Muscle layer of colon (tissue), 2 donors: ENCODE results near the gene KMT5C.

Source experiments
- H3K27ac ChIP-seq: one replicate; pipeline ENCODE4 v1.7.0; 2013; ENCODE audit warnings: low read depth, mild to moderate bottlenecking, low read length, moderate library complexity
- H3K27me3 ChIP-seq, 2 donors: one replicate each; pipeline ENCODE4 v1.7.0; 2013; ENCODE audit warnings: low read length in 2 of 2, mild to moderate bottlenecking in 2 of 2; ENCODE audit not compliant: insufficient read depth in 2 of 2, control insufficient read depth in 1 of 2
- H3K36me3 ChIP-seq: one replicate; pipeline ENCODE4 v1.7.0; 2013; ENCODE audit warnings: mild to moderate bottlenecking, low read length; ENCODE audit not compliant: insufficient read depth
- H3K4me1 ChIP-seq: one replicate; pipeline ENCODE4 v1.7.0; 2013; ENCODE audit warnings: mild to moderate bottlenecking, low read length; ENCODE audit not compliant: insufficient read depth
- H3K4me3 ChIP-seq, 2 donors: one replicate each; pipeline ENCODE4 v1.7.0; 2013; ENCODE audit warnings: low read length in 2 of 2, low read depth in 1 of 2, mild to moderate bottlenecking in 1 of 2, moderate library complexity in 1 of 2
- H3K9ac ChIP-seq: one replicate; pipeline ENCODE4 v1.7.0; 2013; ENCODE audit warnings: low read length
- H3K9me3 ChIP-seq: one replicate; pipeline ENCODE4 v1.7.0; 2013; ENCODE audit warnings: mild to moderate bottlenecking, low read length
- donor health status: abdominal sarcoma.
- donor health status: Adenocarcinoma of cecum.

The KMT5C gene

GRCh38 chr19:55341171-55341588, 1.5 kb downstream of the KMT5C start:
- H3K4me1 ChIP-seq, result peaks cover 19% of the 10 kb centered on the region
- H3K4me3 ChIP-seq, result peak overlapping the region; percentile 86 to 95
- H3K27ac ChIP-seq, result peak overlapping the region; percentile 76
- no peaks in the 10 kb centered on the region for H3K27me3 ChIP-seq
- H3K36me3 ChIP-seq, result peaks cover 16% of the 10 kb centered on the region
- peak overlapping the region; percentile 90 for H3K9ac ChIP-seq
- H3K9me3 ChIP-seq, result no peaks in the 10 kb centered on the region

GRCh38 chr19:55341595-55342531, 2.2 kb downstream of the KMT5C start:
- Histone ChIP-seq H3K9me3 (no peaks in the 10 kb centered on the region), H3K27me3 (no peaks in the 10 kb centered on the region), H3K36me3 (peaks cover 16% of the 10 kb centered on the region), H3K9ac (no peak overlapping the region), H3K4me3 (peak overlapping the region in 1 of 2 donors; percentile 86), H3K27ac (no peak overlapping the region), H3K4me1 (peaks cover 19% of the 10 kb centered on the region)

- Histone ChIP-seq H3K27ac (no peak overlapping the region), H3K36me3 (peaks cover 16% of the 10 kb centered on the region), H3K9ac (no peak overlapping the region)
Observed at GRCh38 chr19:55344444-55344843, 4.8 kb downstream of the KMT5C start.

GRCh38 chr19:55345101-55345817, 5.6 kb downstream of the KMT5C start:
- no peak overlapping the region for H3K9ac ChIP-seq
- H3K36me3 ChIP-seq, result peaks cover 16% of the 10 kb centered on the region
- H3K27me3 ChIP-seq, result no peaks in the 10 kb centered on the region
- H3K4me3 ChIP-seq, result no peak overlapping the region
- no peaks in the 10 kb centered on the region for H3K9me3 ChIP-seq
- peaks cover 11% of the 10 kb centered on the region for H3K4me1 ChIP-seq
- no peak overlapping the region for H3K27ac ChIP-seq

More at GRCh38 chr19:55344444-55344843, 4.8 kb downstream of the KMT5C start:
- Histone ChIP-seq H3K27me3 (no peaks in the 10 kb centered on the region), H3K9me3 (no peaks in the 10 kb centered on the region), H3K4me3 (no peak overlapping the region), H3K4me1 (peaks cover 11% of the 10 kb centered on the region)

DNA sequence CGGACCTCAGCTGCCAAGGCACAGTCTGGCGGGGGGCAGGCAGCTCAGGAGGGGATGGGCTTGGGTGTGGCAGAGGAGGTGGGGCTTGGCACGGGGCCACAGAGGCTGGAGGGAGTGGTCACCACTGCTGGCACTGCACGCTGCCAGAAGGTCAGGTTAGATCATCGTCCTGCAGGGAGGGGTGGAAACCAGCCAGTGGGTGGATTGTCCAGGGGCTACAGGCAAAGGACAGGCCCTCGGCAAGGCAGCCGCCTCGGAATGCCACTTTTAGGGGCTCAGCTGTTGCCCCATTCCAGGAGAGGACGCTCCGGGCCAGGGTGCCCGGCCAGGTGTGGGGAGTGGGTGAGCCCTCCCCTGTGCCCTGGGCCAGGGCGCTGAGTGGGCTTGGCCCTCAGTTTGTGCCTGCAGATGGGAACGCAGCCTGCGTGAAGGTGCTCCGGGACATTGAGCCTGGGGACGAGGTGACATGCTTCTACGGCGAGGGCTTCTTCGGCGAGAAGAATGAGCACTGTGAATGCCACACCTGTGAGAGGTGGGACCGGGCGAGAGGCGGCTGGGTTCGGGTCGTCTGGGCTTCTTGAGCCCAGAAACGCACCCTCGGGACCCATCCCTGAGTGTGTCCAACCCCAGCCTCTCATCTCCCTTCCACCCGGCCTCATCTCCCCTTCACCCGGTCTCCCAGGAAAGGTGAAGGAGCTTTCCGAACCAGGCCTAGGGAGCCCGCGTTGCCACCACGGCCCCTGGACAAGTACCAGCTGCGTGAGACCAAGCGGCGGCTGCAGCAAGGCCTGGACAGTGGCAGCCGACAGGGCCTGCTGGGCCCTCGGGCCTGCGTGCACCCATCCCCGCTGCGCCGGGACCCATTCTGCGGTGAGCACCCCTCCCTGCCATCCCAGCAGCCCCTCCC, 6.4 kb downstream of the KMT5C start:
- Histone ChIP-seq H3K36me3 (peaks cover 16% of the 10 kb centered on the region), H3K9me3 (no peaks in the 10 kb centered on the region), H3K4me1 (peaks cover 5% of the 10 kb centered on the region), H3K9ac (no peak overlapping the region), H3K4me3 (no peak overlapping the region), H3K27me3 (peaks cover 1 to 3% of the 10 kb centered on the region in 2 donors), H3K27ac (no peak overlapping the region)

- Histone ChIP-seq H3K4me1 (no peaks in the 10 kb centered on the region), H3K36me3 (peaks cover 16% of the 10 kb centered on the region), H3K4me3 (no peak overlapping the region), H3K9me3 (no peaks in the 10 kb centered on the region), H3K27me3 (peaks cover 9 to 11% of the 10 kb centered on the region in 2 donors), H3K9ac (no peak overlapping the region), H3K27ac (no peak overlapping the region)
Observed at GRCh38 chr19:55346725-55347441, 7.2 kb downstream of the KMT5C start.

GRCh38 chr19:55347442-55348009, 7.8 kb downstream of the KMT5C start:
- Histone ChIP-seq H3K9me3 (no peaks in the 10 kb centered on the region), H3K27ac (no peak overlapping the region), H3K4me3 (no peak overlapping the region), H3K27me3 (peaks cover 16 to 17% of the 10 kb centered on the region in 2 donors), H3K36me3 (peaks cover 13% of the 10 kb centered on the region), H3K9ac (no peak overlapping the region), H3K4me1 (no peaks in the 10 kb centered on the region)

DNA sequence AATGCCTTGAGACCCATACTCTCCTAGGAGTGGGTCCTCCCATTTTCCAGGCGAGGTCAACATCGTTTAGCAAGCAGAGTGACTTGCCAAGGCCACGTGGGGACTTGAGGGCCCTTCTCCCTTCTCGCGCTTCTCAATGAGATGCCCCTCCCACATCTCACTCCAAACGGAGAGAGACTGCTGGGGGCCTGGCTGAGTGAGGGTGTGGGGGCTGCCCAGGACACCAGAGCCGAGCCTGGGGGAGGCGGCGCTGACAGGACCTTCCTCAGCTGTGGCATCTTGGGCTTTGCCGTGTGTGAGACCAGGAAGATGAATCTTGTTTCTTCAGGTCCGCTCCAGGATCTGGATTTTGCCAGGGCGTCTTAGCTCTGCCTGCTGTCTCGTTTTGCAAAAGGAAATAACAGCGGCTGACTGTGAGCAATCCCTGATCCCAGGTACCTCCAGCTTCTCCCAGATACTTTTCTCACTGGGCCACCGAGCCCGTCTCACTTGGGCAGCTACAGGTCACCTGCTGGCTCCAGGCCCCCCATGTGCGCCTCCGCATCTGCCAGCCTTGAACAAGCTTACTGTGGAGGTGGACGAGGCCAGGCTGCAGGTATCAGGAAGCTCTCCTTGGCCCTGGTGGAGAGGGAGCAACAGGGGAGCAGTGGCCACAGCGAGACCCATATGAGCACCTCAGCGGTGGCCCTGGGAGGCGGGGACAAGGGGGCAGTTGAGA, 8.8 kb downstream of the KMT5C start:
- Histone ChIP-seq H3K9me3 (no peaks in the 10 kb centered on the region), H3K4me1 (peaks cover 5% of the 10 kb centered on the region), H3K27me3 (peaks cover 25 to 27% of the 10 kb centered on the region in 2 donors), H3K9ac (no peak overlapping the region), H3K36me3 (peaks cover 4% of the 10 kb centered on the region), H3K4me3 (no peak overlapping the region), H3K27ac (no peak overlapping the region)

DNA sequence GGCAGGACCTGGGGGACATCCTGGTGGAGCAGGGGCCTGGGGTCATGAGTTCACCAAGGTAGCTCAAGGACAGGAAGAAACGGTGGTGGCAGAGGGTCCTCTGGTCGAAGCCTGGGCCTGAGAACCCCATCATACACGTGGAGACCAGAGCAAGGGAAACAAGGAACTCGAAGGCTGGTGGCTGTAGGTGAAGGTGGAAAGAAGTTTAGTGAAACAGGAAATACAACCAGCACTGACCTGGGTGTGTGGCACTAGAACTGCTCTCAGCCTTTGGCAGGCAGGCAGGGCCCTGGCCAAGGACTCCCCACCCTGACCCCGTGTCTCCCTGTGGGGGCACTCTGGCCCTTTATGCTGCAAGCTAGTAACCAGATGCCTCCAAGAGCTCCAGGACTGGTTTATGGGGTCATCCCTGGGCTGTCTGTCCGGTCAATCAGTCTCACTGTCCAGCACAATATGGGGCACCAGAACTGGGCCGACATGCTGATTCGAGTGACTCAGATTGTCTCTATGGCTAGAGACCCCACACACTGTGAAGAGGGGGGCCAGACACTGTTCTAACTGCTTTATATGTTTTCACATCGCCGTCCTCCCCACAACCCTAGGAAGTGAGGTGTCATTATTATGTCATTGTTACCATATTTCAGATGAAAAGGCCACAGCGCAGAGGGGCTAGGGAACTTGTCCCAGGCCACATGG, 11.1 kb downstream of the KMT5C start:
- peaks cover 29 to 48% of the 10 kb centered on the region in 2 donors for H3K27me3 ChIP-seq
- H3K36me3 ChIP-seq, result no peaks in the 10 kb centered on the region
- peaks cover 8% of the 10 kb centered on the region for H3K4me1 ChIP-seq
- no peak overlapping the region for H3K4me3 ChIP-seq
- no peaks in the 10 kb centered on the region for H3K9me3 ChIP-seq
- H3K9ac ChIP-seq, result no peak overlapping the region
- no peak overlapping the region for H3K27ac ChIP-seq
